Activated B cell treated with CpG ODN at 0.5 μM for 24 hours (primary cell): ENCODE measurements around the gene GABRE. TPM values are rescaled to one million over a fixed set of nuclear protein-coding genes. Genes with fewer than 3 reads are reported as not detected.
"Not testable (repeated sequence)": the region's sequence is repeated elsewhere in the genome, so short reads cannot be mapped to it uniquely, and the experiment has no call there.

ENCODE experiments used
- ATAC-seq: fragments of 200-7000 bp; cut with Tn5 transposase; one replicate; pipeline ENCODE4 v1.10.0; 2021; ENCODE audit warnings: low read depth, mild to moderate bottlenecking, moderate library complexity
- CTCF ChIA-PET: fragments of 350-600 bp; sonication (Branson Sonifier 250); formaldehyde crosslinking; loops from one replicate; lab custom pipeline; 2021; ENCODE audit warnings: antibody characterized with exemption; lab: Charles Lee
- POLR2A ChIA-PET: fragments of 350-600 bp; sonication (Branson Sonifier 250); formaldehyde crosslinking; loops from one replicate; lab custom pipeline; 2021; ENCODE audit warnings: antibody characterized with exemption; lab: Charles Lee
- DNase-seq: peaks from one replicate; pipeline ENCODE4 v3.0.0; 2022
- H3K27ac Mint-ChIP-seq: one replicate; pipeline ENCODE4 v1.8.0; 2020; ENCODE audit warnings: mixed read lengths
- H3K27me3 Mint-ChIP-seq: one replicate; pipeline ENCODE4 v1.8.0; 2021; ENCODE audit warnings: mixed read lengths
- H3K36me3 Mint-ChIP-seq: one replicate; pipeline ENCODE4 v1.8.0; 2021; ENCODE audit warnings: low read depth, mixed read lengths
- H3K4me1 Mint-ChIP-seq: one replicate; pipeline ENCODE4 v1.8.0; 2021; ENCODE audit warnings: mixed read lengths
- H3K4me3 Mint-ChIP-seq: one replicate; pipeline ENCODE4 v1.8.0; 2020; ENCODE audit warnings: mild to moderate bottlenecking, mixed read lengths
- H3K9me3 Mint-ChIP-seq: one replicate; pipeline ENCODE4 v1.8.0; 2020; ENCODE audit warnings: mixed read lengths
- CTCF ChIP-seq: fragments of 200-600 bp; IDR thresholded peaks from one replicate; pipeline ENCODE4 v1.8.0; 2022; ENCODE audit warnings: antibody characterized with exemption, mild to moderate bottlenecking
- intact Hi-C: fragments of 100-400 bp; cut with micrococcal nuclease; formaldehyde crosslinking; loops from one replicate; pipeline ENCODE4 v1.15.1; 2024
- total RNA-seq: library from RNA; stranded (reverse); gene quantifications from 2 replicates; pipeline ENCODE4 v1.2.3, GENCODE V29; 2022

GABRE gene
- total RNA-seq, 1 donor from 2014 or later, result not detected

- ATAC-seq (no peak), DNase-seq (no peak)
- no peaks in the 10 kb centered on the region for H3K9me3 Mint-ChIP-seq
- no peaks in the 10 kb centered on the region for H3K27me3 Mint-ChIP-seq
- ChIA-PET POLR2A (no interaction called here), CTCF (no interaction called here)
- no peak overlapping the region for H3K27ac Mint-ChIP-seq
- no peak overlapping the region for H3K4me3 Mint-ChIP-seq
- intact Hi-C loops, result no loop called here
- no peak for TF ChIP-seq CTCF
- H3K4me1 Mint-ChIP-seq, result no peaks in the 10 kb centered on the region
- H3K36me3 Mint-ChIP-seq, result no peaks in the 10 kb centered on the region
These were observed 54.4 kb downstream of the GABRE start for GRCh38 chrX:151920101-151920500.

GRCh38 chrX:151919610-151920009, 54.9 kb downstream of the GABRE start:
- H3K4me1 Mint-ChIP-seq, result no peaks in the 10 kb centered on the region
- POLR2A ChIA-PET, result no interaction called here
- CTCF ChIA-PET, result no interaction called here
- H3K27ac Mint-ChIP-seq, result no peak overlapping the region
- no peaks in the 10 kb centered on the region for H3K36me3 Mint-ChIP-seq
- no peaks in the 10 kb centered on the region for H3K9me3 Mint-ChIP-seq
- H3K4me3 Mint-ChIP-seq, result no peak overlapping the region
- no peak for TF ChIP-seq CTCF
- ATAC-seq (no peak), DNase-seq (no peak)
- no peaks in the 10 kb centered on the region for H3K27me3 Mint-ChIP-seq
- intact Hi-C loops, result no loop called here

- H3K4me3 Mint-ChIP-seq, H3K27me3 Mint-ChIP-seq, ATAC-seq, H3K9me3 Mint-ChIP-seq, CTCF ChIA-PET, DNase-seq, H3K36me3 Mint-ChIP-seq, H3K4me1 Mint-ChIP-seq, intact Hi-C loops, H3K27ac Mint-ChIP-seq, POLR2A ChIA-PET: not testable (repeated sequence)
These were observed 55.7 kb downstream of the GABRE start for GRCh38 chrX:151918736-151919135.

- no peak for TF ChIP-seq CTCF
- intact Hi-C loops, result no loop called here
- H3K27me3 Mint-ChIP-seq, result no peaks in the 10 kb centered on the region
These were observed 61.7 kb downstream of the GABRE start, which contains the start of gene MAGEA4 for GRCh38 chrX:151912780-151913179. Gene MAGEA4 (plus strand): TSS chrX:151912889. CDS start chrX:151923665, 10,776 bp downstream.

GRCh38 chrX:151912221-151912620, 62.3 kb downstream of the GABRE start:
- no peak for TF ChIP-seq CTCF
- DNase-seq (no peak), ATAC-seq (no peak)
- Mint-ChIP-seq H3K4me3 (no peak overlapping the region), H3K4me1 (no peaks in the 10 kb centered on the region), H3K36me3 (no peaks in the 10 kb centered on the region), H3K9me3 (no peaks in the 10 kb centered on the region), H3K27ac (no peak overlapping the region), H3K27me3 (no peaks in the 10 kb centered on the region)
- CTCF ChIA-PET, result no interaction called here
- intact Hi-C loops, result no loop called here
- POLR2A ChIA-PET, result no interaction called here

More at GRCh38 chrX:151912780-151913179, 61.7 kb downstream of the GABRE start, which contains the start of gene MAGEA4:
- no peak for ATAC-seq
- no peak for DNase-seq
- Mint-ChIP-seq H3K4me1 (no peaks in the 10 kb centered on the region), H3K27ac (no peak within 1 kb of the TSS), H3K9me3 (no peaks in the 10 kb centered on the region), H3K36me3 (no peaks in the 10 kb centered on the region), H3K4me3 (no peak within 1 kb of the TSS)
- CTCF ChIA-PET, result no interaction called here
- POLR2A ChIA-PET, result no interaction called here

- ChIA-PET POLR2A (no interaction called here), CTCF (no interaction called here)
- Mint-ChIP-seq H3K4me3 (no peak overlapping the region), H3K27ac (no peak overlapping the region), H3K9me3 (no peaks in the 10 kb centered on the region), H3K27me3 (no peaks in the 10 kb centered on the region), H3K36me3 (no peaks in the 10 kb centered on the region), H3K4me1 (no peaks in the 10 kb centered on the region)
- TF ChIP-seq CTCF, result no peak
- intact Hi-C loops, result no loop called here
- ATAC-seq (no peak), DNase-seq (no peak)
These were observed 69.5 kb downstream of the GABRE start for GRCh38 chrX:151904989-151905388.
